ENCODE data around the gene GTF3C4.
"Not testable (repeated sequence)": the region's sequence is repeated elsewhere in the genome, so short reads cannot be mapped to it uniquely, and the experiment has no call there.

- TF ChIP-seq, protein P1, sequence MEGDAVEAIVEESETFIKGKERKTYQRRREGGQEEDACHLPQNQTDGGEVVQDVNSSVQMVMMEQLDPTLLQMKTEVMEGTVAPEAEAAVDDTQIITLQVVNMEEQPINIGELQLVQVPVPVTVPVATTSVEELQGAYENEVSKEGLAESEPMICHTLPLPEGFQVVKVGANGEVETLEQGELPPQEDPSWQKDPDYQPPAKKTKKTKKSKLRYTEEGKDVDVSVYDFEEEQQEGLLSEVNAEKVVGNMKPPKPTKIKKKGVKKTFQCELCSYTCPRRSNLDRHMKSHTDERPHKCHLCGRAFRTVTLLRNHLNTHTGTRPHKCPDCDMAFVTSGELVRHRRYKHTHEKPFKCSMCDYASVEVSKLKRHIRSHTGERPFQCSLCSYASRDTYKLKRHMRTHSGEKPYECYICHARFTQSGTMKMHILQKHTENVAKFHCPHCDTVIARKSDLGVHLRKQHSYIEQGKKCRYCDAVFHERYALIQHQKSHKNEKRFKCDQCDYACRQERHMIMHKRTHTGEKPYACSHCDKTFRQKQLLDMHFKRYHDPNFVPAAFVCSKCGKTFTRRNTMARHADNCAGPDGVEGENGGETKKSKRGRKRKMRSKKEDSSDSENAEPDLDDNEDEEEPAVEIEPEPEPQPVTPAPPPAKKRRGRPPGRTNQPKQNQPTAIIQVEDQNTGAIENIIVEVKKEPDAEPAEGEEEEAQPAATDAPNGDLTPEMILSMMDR (conservative IDR thresholded peaks at IDR 0.05 in 1 of 2, IDR thresholded peaks at IDR 0.05 in 1 of 2; ENCODE audit: extremely low read depth in 1 of 2, insufficient read depth in 1 of 2, low read depth in 1 of 2, low read length in 2 of 2), result not testable (repeated sequence)
- not testable (repeated sequence) for TF ChIP-seq EZH2 (IDR thresholded peaks at IDR 0.05; ENCODE audit: borderline replicate concordance, low read length)
These were observed 48.2 kb downstream of the GTF3C4 start for GRCh38 chr9:132718381-132718928.
